GM12875 (cell line): ENCODE results near the gene MINDY2.
A peak's percentile ranks its signal among the peaks of the same experiment; 100 is the strongest.
"Not testable (repeated sequence)": the region's sequence is repeated elsewhere in the genome, so short reads cannot be mapped to it uniquely, and the experiment has no call there.

Experiments used
- H3K4me3 ChIP-seq: one replicate; pipeline ENCODE4 v1.5.1; 2011; ENCODE audit warnings: low read depth, low read length, control low read depth
- TF ChIP-seq, protein P1 (sequence below): IDR thresholded peaks from 2 replicates; pipeline ENCODE4 v1.5.1; 2011; ENCODE audit warnings: low read depth, mild to moderate bottlenecking, control low read depth, inconsistent platforms, low read length, moderate library complexity, borderline replicate concordance; ENCODE audit not compliant: insufficient read depth

MINDY2 gene

DNA sequence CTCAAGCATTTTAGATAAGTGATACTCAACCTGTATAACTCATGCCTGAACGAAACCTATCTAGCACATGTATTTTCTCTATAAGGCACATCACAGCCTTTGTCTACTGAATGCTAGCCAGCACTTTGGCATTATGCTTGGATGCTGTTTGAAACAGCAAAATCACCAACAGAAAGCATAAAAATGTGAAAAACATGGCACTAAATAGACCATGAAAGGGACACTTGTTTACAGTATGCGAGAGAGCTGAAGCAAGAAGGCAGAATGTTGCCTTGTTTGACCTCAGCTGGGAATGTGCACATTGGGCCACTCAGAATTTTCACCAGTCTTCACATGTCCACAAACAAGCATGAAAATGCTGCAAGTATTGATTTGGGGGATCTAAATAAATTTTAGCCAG is 59.5 kb downstream of the MINDY2 start:
- no peak overlapping the region for H3K4me3 ChIP-seq
- TF ChIP-seq, protein P1, sequence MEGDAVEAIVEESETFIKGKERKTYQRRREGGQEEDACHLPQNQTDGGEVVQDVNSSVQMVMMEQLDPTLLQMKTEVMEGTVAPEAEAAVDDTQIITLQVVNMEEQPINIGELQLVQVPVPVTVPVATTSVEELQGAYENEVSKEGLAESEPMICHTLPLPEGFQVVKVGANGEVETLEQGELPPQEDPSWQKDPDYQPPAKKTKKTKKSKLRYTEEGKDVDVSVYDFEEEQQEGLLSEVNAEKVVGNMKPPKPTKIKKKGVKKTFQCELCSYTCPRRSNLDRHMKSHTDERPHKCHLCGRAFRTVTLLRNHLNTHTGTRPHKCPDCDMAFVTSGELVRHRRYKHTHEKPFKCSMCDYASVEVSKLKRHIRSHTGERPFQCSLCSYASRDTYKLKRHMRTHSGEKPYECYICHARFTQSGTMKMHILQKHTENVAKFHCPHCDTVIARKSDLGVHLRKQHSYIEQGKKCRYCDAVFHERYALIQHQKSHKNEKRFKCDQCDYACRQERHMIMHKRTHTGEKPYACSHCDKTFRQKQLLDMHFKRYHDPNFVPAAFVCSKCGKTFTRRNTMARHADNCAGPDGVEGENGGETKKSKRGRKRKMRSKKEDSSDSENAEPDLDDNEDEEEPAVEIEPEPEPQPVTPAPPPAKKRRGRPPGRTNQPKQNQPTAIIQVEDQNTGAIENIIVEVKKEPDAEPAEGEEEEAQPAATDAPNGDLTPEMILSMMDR, result no peak

DNA sequence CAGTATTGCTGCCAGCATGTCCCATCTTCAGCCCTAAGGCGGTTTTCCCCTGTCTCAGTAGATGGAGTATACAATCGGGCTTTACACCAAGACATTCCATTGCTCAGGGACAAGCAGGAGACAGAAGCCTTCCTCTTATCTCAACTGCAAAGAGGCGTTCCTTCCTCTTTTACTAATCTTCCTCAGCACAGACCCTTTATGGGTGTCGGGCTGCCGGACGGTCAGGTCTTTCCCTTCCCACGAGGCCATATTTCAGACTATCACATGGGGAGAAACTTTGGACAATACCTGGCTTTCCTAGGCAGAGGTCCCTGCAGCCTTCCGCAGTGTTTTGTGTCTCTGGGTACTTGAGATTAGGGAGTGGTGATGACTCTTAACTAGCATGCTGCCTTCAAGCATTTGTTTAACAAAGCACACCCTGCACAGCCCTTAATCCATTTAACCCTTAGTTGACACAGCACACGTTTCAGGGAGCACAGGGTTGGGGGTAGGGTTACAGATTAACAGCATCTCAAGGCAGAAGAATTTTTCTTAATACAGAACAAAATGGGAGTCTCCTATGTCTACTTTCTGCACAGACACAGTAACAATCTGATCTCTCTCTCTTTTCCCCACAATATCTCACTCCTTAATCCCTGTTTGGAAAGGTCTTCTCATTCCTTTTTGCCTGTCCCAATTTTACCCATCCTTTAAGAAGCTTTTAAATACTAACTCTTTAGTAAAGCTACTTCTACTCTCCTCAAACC is 62.8 kb downstream of the MINDY2 start:
- not testable (repeated sequence) for H3K4me3 ChIP-seq

DNA sequence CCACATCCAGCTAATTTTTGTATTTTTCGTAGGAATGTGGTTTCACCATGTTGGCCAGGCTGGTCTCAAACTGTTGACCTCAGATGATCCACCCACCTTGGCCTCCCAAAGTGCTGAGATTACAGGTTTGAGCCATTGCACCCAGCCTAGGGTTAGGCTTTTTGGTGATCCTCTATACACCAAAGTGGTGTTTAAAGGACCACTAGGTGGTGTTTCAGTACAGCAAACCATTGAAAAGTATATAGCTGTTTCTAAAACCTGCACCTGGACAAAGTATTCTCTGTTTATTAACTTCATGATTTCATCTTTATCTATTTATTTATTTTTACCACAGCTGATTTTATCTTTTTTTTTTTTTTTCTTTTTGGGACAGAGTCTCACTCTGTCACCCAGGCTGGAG is 68.4 kb downstream of the MINDY2 start:
- TF ChIP-seq, protein P1, result peak; percentile 26; the same call in 1 of the 2 replicates
- H3K4me3 ChIP-seq, result no peak overlapping the region

DNA sequence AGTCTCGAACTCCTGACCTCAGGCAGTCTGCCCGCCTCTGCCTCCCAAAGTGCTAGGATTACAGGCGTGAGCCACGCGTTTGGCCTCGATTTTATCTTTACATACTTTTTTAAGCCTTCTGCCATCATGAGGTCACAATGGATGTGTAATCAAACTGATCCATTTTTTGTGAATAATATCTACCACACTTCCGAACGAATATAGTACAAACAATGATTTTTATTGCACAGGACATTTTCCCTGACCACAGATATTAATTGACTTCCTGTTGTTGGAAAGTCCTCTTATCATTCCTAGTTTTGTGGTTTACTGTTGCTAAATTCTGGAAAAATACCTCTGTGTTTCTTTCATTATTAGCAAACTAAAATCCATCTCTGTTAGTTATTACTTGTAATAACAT is 68.9 kb downstream of the MINDY2 start:
- TF ChIP-seq, protein P1, result no peak
- H3K4me3 ChIP-seq, result no peak overlapping the region

DNA sequence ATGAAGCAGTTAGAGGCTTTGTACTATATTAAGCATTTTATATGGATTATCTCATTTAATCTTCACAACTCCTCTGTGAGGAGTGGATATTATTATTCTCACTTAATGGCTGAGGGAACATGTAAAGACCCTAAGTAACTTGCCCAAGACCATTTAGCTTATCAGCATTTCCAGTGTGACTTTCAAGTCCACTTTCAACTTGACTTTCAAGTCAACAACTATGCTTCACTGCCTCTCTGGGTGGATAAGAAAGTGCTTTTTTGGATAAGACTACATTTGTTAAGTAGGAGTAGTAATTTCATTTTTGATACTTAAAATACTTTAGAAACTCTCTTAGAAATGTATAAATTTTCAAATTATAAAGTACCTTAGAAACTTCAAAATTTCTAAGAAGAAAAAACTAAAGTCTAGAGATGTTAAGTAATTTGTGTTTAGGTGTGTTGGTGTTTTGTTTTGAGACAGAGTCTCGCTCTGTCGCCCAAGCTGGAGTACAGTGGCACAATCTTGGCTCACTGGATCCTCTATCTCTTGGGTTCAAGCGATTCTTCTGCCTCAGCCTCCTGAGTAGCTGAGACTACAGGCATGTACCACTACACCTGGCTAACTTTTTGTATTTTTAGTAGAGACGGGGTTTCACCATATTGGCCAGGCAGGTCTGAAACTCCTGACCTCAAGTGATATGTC is 71.8 kb downstream of the MINDY2 start:
- TF ChIP-seq, protein P1, result no peak
- H3K4me3 ChIP-seq, result no peak overlapping the region

DNA sequence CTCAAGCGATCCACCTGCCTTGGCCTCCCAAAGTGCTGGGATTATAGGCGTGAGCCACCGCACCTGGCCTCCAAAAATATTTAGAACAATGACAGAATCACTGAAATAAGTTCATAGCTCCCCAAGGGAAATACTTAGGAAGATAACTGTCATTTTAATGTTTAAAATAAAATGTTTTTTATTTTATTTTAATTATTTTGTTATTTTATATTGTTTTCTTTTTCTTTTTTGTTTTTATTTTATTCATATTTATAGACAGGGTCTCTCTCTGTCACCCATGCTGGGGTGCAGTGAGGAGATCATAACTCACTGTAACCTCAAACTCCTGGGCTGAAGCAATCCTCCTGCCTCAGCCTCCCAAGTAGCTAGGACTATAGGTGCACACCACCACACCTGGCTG is 80.1 kb downstream of the MINDY2 start:
- H3K4me3 ChIP-seq, result not testable (repeated sequence)

DNA sequence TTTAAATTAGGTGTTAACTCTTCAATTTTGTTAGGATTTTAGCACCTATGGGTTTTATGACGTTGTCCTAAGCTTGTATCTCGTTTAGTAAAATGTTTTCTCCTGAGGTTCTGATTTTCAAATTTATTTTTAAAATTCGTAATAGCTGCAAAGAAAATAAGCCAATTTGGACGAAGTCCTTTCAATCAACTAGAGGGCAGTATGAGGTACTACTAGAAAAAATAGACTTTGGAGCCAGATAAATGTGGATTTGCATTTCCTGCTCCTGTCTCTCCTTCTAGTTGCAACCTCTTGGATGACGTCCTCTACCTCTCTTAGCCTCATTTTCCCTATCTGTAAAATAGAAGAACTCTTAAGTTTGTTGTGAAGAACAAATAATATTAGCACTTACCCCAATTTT is 81.2 kb downstream of the MINDY2 start:
- TF ChIP-seq, protein P1, result no peak
- no peak overlapping the region for H3K4me3 ChIP-seq

DNA sequence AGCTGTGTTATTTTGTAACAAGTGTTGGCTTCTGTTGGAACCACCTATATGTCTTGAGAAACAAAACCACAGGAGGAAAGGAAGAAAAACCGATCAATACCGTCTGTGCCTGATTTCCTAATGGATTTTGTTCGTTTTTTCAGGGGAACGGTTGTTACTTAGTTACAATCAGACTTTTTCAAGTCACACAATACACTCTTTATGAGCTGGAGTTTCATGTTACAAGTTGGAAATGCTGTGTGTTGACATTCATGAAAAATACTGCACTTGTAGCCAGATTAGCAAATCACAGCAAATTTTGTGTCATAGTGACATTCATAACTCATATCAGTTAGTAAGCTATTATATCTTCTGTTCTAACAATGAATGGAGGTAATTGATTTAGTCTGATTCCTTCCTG is 83.5 kb downstream of the MINDY2 start:
- H3K4me3 ChIP-seq, result no peak overlapping the region
- TF ChIP-seq, protein P1, result no peak
